ENCODE measurements around the gene TDRD1.

Gene TDRD1

DNA sequence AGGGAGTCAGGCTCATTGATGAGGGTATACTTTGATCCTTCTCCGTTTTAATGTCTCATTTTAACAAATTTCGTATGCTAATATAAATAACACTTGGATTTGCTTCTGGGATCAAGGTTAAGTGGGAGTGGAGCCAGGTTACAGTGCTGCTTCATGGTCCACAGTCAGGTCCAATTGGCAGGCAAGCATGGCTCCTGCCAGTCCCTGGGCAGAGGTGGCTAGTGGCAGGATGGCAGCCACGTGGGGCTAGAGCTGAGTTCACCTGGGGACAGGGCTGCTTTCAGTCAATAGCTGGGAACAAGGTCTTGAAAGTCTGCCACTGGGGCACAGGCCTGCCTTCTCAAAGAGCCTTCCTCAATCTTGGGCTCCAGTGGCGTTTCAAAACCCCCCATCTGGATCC, 43.9 kb downstream of the TDRD1 start:
- Histone ChIP-seq H3K36me3 (ENCODE audit: control insufficient read depth, insufficient read depth, low read length) (no peaks in the 10 kb centered on the region), H3K4me1 (ENCODE audit: control insufficient read depth, insufficient read depth, low read length, poor library complexity, severe bottlenecking) (no peaks in the 10 kb centered on the region), H3K4me3 (ENCODE audit: extremely low read depth, insufficient read depth, low read length, poor library complexity, severe bottlenecking) (no peak overlapping the region), H3K9me3 (ENCODE audit: control insufficient read depth, low read length) (no peaks in the 10 kb centered on the region), H3K27ac (ENCODE audit: low read depth, low read length, severe bottlenecking) (no peak overlapping the region)
- WGBS, 2 experiments (ENCODE audit: insufficient coverage in 2 of 2), result 80 to 82% methylated on average over 1 of the region's 4 CpGs

DNA sequence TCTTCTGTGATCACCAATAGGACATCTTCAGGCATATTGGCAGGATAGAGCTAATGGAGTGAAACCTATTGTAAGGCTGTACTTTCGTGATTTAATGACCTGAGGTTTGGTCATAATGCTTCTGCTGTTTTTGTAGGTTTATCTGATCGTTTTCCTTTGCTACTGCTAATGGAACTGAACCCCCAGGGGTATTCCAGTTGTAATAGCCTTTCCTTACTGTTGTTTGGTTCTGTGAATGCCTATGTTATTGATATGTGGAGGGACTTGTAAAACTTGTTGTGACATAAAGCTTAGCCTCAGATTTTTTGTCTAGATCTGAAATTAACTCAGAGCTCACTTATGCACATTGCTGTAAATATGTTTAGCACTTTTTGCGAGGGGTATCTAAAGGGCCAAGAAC, 49.0 kb downstream of the TDRD1 start:
- 90 to 100% methylated on average over 1 to 2 of the region's 3 CpGs for WGBS, 2 experiments (ENCODE audit: insufficient coverage in 2 of 2)
- no peaks in the 10 kb centered on the region for H3K4me1 ChIP-seq (ENCODE audit: control insufficient read depth, insufficient read depth, low read length, poor library complexity, severe bottlenecking)
- H3K9me3 ChIP-seq (ENCODE audit: control insufficient read depth, low read length), result no peaks in the 10 kb centered on the region
- H3K27ac ChIP-seq (ENCODE audit: low read depth, low read length, severe bottlenecking), result no peak overlapping the region
- no peak overlapping the region for H3K4me3 ChIP-seq (ENCODE audit: extremely low read depth, insufficient read depth, low read length, poor library complexity, severe bottlenecking)
- H3K36me3 ChIP-seq (ENCODE audit: control insufficient read depth, insufficient read depth, low read length), result no peaks in the 10 kb centered on the region

DNA sequence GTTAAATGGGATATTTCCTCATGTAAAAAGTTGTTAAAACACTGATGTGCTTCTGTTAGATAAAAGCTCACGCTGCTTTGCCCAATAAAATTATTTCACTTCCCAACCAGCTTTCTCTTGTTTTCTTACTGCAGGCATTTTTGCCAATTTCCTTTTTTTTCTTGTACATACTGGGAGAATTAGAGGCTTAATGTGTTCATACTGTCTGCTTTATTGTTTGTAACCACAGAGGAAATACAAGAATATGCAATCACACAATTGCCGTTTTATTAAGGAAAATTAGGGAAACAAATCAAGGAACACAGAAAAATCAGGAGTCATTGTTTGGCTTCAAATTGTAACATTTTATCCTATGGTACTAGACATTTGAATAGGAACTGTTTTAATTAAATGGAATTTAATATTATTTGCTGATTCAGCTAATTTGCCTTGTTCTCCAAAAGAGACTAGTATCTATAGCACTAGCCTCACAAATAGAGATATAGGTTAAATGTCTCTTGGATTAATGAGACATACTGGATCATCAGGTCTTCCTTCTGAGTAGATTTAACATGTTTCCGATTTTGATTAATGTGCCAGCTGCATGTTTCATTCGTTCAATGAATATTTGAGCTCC, 53.5 kb downstream of the TDRD1 start:
- no peaks in the 10 kb centered on the region for H3K4me1 ChIP-seq (ENCODE audit: control insufficient read depth, insufficient read depth, low read length, poor library complexity, severe bottlenecking)
- H3K9me3 ChIP-seq (ENCODE audit: control insufficient read depth, low read length), result no peaks in the 10 kb centered on the region
- WGBS, 2 experiments (ENCODE audit: insufficient coverage in 2 of 2), result 93% methylated on average over 2 of the region's 4 CpGs; no CpG with 5 or more reads in 1 of the 2 experiments
- no peaks in the 10 kb centered on the region for H3K36me3 ChIP-seq (ENCODE audit: control insufficient read depth, insufficient read depth, low read length)
- no peak overlapping the region for H3K27ac ChIP-seq (ENCODE audit: low read depth, low read length, severe bottlenecking)
- H3K4me3 ChIP-seq (ENCODE audit: extremely low read depth, insufficient read depth, low read length, poor library complexity, severe bottlenecking), result no peak overlapping the region

DNA sequence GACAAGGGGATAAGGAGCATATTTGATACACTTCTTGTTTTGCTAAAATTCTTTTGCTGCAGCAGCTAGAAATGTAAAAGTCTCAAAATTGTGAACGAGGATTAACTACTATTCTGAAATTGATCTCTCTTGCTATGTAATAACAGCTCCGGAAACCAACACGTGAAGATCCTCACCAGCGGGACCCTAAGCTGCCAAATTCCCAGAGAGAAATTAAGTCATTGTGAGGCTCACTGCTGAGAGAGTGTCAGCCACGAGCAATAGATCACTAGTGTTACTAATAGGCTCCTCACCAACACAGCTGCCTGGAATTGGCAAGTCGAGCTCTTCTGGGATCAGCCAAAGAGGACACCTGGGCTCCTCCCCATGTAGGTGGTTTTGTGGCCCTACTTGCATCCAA, 54.3 kb downstream of the TDRD1 start:
- H3K9me3 ChIP-seq (ENCODE audit: control insufficient read depth, low read length), result no peaks in the 10 kb centered on the region
- no peak overlapping the region for H3K4me3 ChIP-seq (ENCODE audit: extremely low read depth, insufficient read depth, low read length, poor library complexity, severe bottlenecking)
- no peaks in the 10 kb centered on the region for H3K4me1 ChIP-seq (ENCODE audit: control insufficient read depth, insufficient read depth, low read length, poor library complexity, severe bottlenecking)
- no peak overlapping the region for H3K27ac ChIP-seq (ENCODE audit: low read depth, low read length, severe bottlenecking)
- WGBS, 2 experiments (ENCODE audit: insufficient coverage in 2 of 2), result 67 to 83% methylated on average over 2 to 4 of the region's 6 CpGs
- H3K36me3 ChIP-seq (ENCODE audit: control insufficient read depth, insufficient read depth, low read length), result no peaks in the 10 kb centered on the region

DNA sequence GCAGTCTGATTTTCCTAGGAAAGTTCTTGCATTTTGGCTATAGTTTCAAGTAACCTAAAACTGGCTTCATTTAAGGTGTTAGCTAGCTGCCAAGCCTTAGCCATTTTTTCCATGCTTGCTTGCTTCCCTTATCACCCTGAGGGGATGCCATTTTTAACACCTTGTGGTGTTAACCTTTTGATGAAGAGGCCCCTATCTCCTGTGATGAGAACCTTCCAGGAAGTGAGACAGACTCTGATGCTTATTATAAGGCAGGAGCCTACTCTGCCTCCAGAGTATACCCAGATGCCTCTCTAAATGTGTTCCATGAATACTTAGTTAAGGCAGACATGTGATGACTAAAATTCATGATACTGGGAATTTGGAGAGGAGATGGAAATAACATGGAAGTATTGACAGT, 55.0 kb downstream of the TDRD1 start:
- no peaks in the 10 kb centered on the region for H3K36me3 ChIP-seq (ENCODE audit: control insufficient read depth, insufficient read depth, low read length)
- H3K4me1 ChIP-seq (ENCODE audit: control insufficient read depth, insufficient read depth, low read length, poor library complexity, severe bottlenecking), result peaks cover 3% of the 10 kb centered on the region
- no peak overlapping the region for H3K4me3 ChIP-seq (ENCODE audit: extremely low read depth, insufficient read depth, low read length, poor library complexity, severe bottlenecking)
- H3K9me3 ChIP-seq (ENCODE audit: control insufficient read depth, low read length), result no peaks in the 10 kb centered on the region
- H3K27ac ChIP-seq (ENCODE audit: low read depth, low read length, severe bottlenecking), result no peak overlapping the region

DNA sequence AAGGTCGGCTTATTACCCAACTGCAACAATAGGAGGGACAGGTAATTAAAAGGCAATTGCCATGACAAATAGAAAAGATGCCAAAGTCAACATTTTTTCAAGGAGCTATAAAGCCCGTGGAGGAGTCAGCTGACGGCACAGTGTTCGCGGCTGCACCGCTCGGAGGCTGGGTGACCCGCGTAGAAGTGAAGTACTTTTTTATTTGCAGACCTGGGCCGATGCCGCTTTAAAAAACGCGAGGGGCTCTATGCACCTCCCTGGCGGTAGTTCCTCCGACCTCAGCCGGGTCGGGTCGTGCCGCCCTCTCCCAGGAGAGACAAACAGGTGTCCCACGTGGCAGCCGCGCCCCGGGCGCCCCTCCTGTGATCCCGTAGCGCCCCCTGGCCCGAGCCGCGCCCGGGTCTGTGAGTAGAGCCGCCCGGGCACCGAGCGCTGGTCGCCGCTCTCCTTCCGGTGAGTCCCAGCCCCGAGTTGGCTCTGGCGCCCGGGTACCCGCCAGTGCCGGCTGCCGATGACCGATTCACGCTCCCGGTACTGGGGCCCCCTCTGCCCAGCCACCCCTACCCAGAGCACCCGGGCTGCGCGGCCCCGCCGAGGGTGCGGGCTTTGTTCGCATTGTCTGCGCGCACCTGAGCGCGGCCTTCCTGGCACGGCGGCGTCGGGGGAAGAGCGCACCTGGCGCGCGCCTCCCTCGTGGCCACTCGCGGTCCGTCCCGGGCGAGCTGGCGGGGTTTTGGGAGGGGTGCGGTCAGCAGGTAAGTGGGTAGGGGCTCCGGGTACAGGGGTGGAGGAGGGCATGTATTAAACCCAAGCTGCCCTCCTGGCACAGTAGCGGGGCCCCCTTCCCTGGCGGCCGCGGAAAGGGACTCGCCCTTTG, 60.2 kb downstream of the TDRD1 start, which contains the start of gene VWA2:
VWA2 (plus strand) TSS at position 138 of the 877 bp plus-strand sequence. CDS start 9,460 bp downstream, outside the sequence.
- Histone ChIP-seq H3K4me3 (ENCODE audit: extremely low read depth, insufficient read depth, low read length, poor library complexity, severe bottlenecking) (peak within 1 kb of the TSS; percentile 39), H3K4me1 (ENCODE audit: control insufficient read depth, insufficient read depth, low read length, poor library complexity, severe bottlenecking) (peaks cover 3% of the 10 kb centered on the region), H3K27ac (ENCODE audit: low read depth, low read length, severe bottlenecking) (no peak within 1 kb of the TSS), H3K36me3 (ENCODE audit: control insufficient read depth, insufficient read depth, low read length) (no peaks in the 10 kb centered on the region), H3K9me3 (ENCODE audit: control insufficient read depth, low read length) (no peaks in the 10 kb centered on the region)
- 2 to 4% methylated on average over 62 to 65 of the region's 79 CpGs for WGBS, 2 experiments (ENCODE audit: insufficient coverage in 2 of 2)

DNA sequence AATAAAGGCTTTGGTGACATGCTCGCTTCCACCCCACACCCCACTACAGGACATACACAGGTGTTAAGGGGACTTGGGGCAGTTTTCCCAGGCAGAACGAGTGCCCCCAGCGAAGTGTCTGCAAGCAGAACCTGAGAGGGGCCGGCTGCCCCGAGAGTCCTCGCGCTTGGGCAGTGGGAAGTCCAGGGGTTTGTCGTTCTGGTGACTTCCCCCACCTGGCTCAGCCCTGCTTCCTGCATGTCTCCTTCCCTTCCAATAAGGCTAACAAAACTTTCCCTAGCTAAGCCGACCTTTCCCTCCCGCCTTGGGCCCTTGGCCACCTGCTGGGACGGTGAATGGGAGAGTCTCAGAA, 60.8 kb downstream of the TDRD1 start:
- 29 to 31% methylated on average over 6 to 7 of the region's 11 CpGs for WGBS, 2 experiments (ENCODE audit: insufficient coverage in 2 of 2)
- Histone ChIP-seq H3K4me1 (ENCODE audit: control insufficient read depth, insufficient read depth, low read length, poor library complexity, severe bottlenecking) (peaks cover 3% of the 10 kb centered on the region), H3K27ac (ENCODE audit: low read depth, low read length, severe bottlenecking) (no peak overlapping the region), H3K4me3 (ENCODE audit: extremely low read depth, insufficient read depth, low read length, poor library complexity, severe bottlenecking) (no peak overlapping the region), H3K9me3 (ENCODE audit: control insufficient read depth, low read length) (no peaks in the 10 kb centered on the region), H3K36me3 (ENCODE audit: control insufficient read depth, insufficient read depth, low read length) (no peaks in the 10 kb centered on the region)

DNA sequence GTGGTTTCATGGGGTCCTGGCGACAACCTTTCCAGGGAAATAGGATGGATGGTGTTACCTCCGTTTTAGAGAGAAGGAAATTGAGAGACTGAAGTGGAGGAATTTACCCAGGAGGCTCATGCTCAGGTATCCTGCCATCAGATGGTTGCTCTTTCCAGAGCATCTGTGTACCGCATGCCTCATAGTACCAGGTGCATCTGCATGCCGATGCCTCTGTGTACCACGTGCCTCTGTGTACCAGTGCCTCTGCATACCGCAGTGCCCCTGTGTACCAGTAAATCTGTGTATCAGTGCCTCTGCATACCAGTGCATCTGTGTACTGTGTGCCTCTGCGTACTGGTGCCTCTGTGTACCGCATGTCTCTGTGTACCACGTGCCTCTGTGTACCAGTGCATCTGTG, 63.1 kb downstream of the TDRD1 start:
- Histone ChIP-seq H3K9me3 (ENCODE audit: control insufficient read depth, low read length) (no peaks in the 10 kb centered on the region), H3K4me3 (ENCODE audit: extremely low read depth, insufficient read depth, low read length, poor library complexity, severe bottlenecking) (no peak overlapping the region), H3K36me3 (ENCODE audit: control insufficient read depth, insufficient read depth, low read length) (no peaks in the 10 kb centered on the region), H3K4me1 (ENCODE audit: control insufficient read depth, insufficient read depth, low read length, poor library complexity, severe bottlenecking) (peaks cover 3% of the 10 kb centered on the region), H3K27ac (ENCODE audit: low read depth, low read length, severe bottlenecking) (no peak overlapping the region)
- WGBS, 2 experiments (ENCODE audit: insufficient coverage in 2 of 2), result 81 to 89% methylated on average over 9 of the region's 9 CpGs

DNA sequence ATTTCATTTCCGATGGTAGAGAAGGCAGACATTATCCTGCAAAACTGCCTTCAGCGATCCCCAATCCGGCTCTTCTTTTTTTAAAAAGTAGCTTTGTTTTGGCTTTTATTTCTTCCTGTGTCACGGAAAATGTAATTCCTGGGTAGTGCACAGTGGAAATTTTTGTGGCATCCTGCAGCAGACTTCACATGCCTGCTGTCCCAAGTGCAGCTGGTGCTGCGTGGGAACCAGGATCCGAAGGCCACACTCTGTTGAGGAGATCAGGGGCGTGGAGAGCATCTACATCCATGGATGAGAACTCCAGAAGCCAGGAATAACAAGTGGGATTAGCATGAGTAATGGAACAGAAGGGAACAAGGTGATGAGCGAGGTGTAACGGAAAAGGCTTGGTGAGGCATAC, 64.5 kb downstream of the TDRD1 start:
- Histone ChIP-seq H3K27ac (ENCODE audit: low read depth, low read length, severe bottlenecking) (no peak overlapping the region), H3K36me3 (ENCODE audit: control insufficient read depth, insufficient read depth, low read length) (no peaks in the 10 kb centered on the region), H3K4me3 (ENCODE audit: extremely low read depth, insufficient read depth, low read length, poor library complexity, severe bottlenecking) (no peak overlapping the region), H3K9me3 (ENCODE audit: control insufficient read depth, low read length) (no peaks in the 10 kb centered on the region), H3K4me1 (ENCODE audit: control insufficient read depth, insufficient read depth, low read length, poor library complexity, severe bottlenecking) (peaks cover 3% of the 10 kb centered on the region)
- WGBS, 2 experiments (ENCODE audit: insufficient coverage in 2 of 2), result 95 to 98% methylated on average over 5 to 6 of the region's 9 CpGs

DNA sequence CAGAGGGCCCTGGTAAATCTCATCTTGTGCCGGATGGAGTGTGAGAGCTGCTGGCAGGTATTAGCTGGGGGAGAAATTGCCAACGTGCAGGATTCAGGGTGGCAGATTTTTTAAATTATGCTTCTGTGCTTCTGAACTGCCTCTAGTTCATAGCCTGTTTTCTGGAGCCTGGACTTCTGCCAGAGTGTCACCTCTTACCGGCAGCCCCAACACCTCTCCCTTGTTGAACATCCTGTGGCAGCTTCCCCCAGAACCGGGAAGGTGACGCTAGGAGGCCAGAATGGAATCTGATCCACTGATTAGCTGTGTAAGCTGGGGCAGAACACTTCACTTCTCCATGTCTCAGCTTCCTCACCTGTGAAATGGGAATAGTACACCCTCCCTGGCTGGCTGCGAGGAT, 65.0 kb downstream of the TDRD1 start:
- no peaks in the 10 kb centered on the region for H3K4me1 ChIP-seq (ENCODE audit: control insufficient read depth, insufficient read depth, low read length, poor library complexity, severe bottlenecking)
- no peaks in the 10 kb centered on the region for H3K9me3 ChIP-seq (ENCODE audit: control insufficient read depth, low read length)
- no peak overlapping the region for H3K27ac ChIP-seq (ENCODE audit: low read depth, low read length, severe bottlenecking)
- H3K4me3 ChIP-seq (ENCODE audit: extremely low read depth, insufficient read depth, low read length, poor library complexity, severe bottlenecking), result no peak overlapping the region
- WGBS, 2 experiments (ENCODE audit: insufficient coverage in 2 of 2), result 38 to 66% methylated on average over 1 to 4 of the region's 6 CpGs
- H3K36me3 ChIP-seq (ENCODE audit: control insufficient read depth, insufficient read depth, low read length), result no peaks in the 10 kb centered on the region

All from mesodermal cell (in vitro differentiated cells).